NCI-H2227 (cell line): ENCODE measurements around the gene SETD5.
"Not testable (repeated sequence)": the region's sequence is repeated elsewhere in the genome, so short reads cannot be mapped to it uniquely, and the experiment has no call there.

Experiments used
- DNase-seq: peaks from one replicate; lab custom pipeline; 2025; ENCODE audit not compliant: unreplicated experiment; lab: John Stamatoyannopoulos, UW

Gene SETD5

GRCh38 chr3:9448643-9449042 is 51.2 kb downstream of the SETD5 start:
- no peak for DNase-seq

- no peak for DNase-seq
These were observed 52.7 kb downstream of the SETD5 start for GRCh38 chr3:9450126-9450525.

- DNase-seq: no peak
These were observed 53.6 kb downstream of the SETD5 start for GRCh38 chr3:9450991-9451390.

GRCh38 chr3:9452417-9452816 is 55.0 kb downstream of the SETD5 start:
- DNase-seq: no peak

GRCh38 chr3:9455596-9456131 is 58.2 kb downstream of the SETD5 start:
- no peak for DNase-seq

- no peak for DNase-seq
These were observed 70.0 kb downstream of the SETD5 start for GRCh38 chr3:9467451-9467850.

- DNase-seq: no peak
These were observed 71.0 kb downstream of the SETD5 start for GRCh38 chr3:9468460-9468859.

GRCh38 chr3:9469986-9470385 is 72.6 kb downstream of the SETD5 start:
- no peak for DNase-seq

GRCh38 chr3:9473496-9474065 is 76.2 kb downstream of the SETD5 start:
- DNase-seq: no peak

GRCh38 chr3:9474482-9474881 is 77.1 kb downstream of the SETD5 start:
- DNase-seq: no peak

- DNase-seq: no peak
These were observed 79.5 kb downstream of the SETD5 start for GRCh38 chr3:9476935-9477334.

- no peak for DNase-seq
These were observed 82.8 kb downstream of the SETD5 start for GRCh38 chr3:9480265-9480664.

GRCh38 chr3:9485248-9485647 is 87.8 kb downstream of the SETD5 start:
- DNase-seq: no peak

- DNase-seq: no peak
These were observed 94.1 kb downstream of the SETD5 start for GRCh38 chr3:9491506-9491905.

GRCh38 chr3:9494036-9494435 is 96.6 kb downstream of the SETD5 start:
- DNase-seq: not testable (repeated sequence)

GRCh38 chr3:9496893-9497292 is 99.5 kb downstream of the SETD5 start:
- DNase-seq: no peak

GRCh38 chr3:9497821-9498565 is 100.6 kb downstream of the SETD5 start:
- DNase-seq: no peak

GRCh38 chr3:9498781-9499180 is 101.4 kb downstream of the SETD5 start:
- no peak for DNase-seq

GRCh38 chr3:9499455-9500107 is 102.2 kb downstream of the SETD5 start:
- peak; percentile 26 for DNase-seq

GRCh38 chr3:9500108-9501050 is 103.0 kb downstream of the SETD5 start:
- DNase-seq: peak; percentile 86

- no peak for DNase-seq
These were observed 103.8 kb downstream of the SETD5 start for GRCh38 chr3:9501226-9501625.
